H1 (cell line): ENCODE data around the gene ZNF541. TPM values are rescaled to one million over a fixed set of nuclear protein-coding genes. Genes with fewer than 3 reads are reported as not detected.

Experiments used
- CTCF ChIA-PET: fragments of 300-600 bp; sonication (Branson Sonifier 250); formaldehyde crosslinking; loops from one replicate; lab custom pipeline; 2021; ENCODE audit not compliant: partially characterized antibody; lab: Charles Lee
- POLR2A ChIA-PET: fragments of 300-600 bp; sonication (Branson Sonifier 250); formaldehyde crosslinking; loops from one replicate; lab custom pipeline; 2021; ENCODE audit warnings: inconsistent platforms; ENCODE audit not compliant: partially characterized antibody; lab: Charles Lee
- DNase-seq, 2 experiments: peaks; one replicate each; pipeline versions ENCODE4 v3.0.0 to v3.0.0-alpha.2; 2010 to 2022; ENCODE audit warnings: low spot score in 2 of 2, low read depth in 1 of 2, mixed read lengths in 1 of 2
- FAIRE-seq: peaks from 2 replicates; lab custom pipeline; 2011; peaks lifted over from hg19 to GRCh38; lab: Jason Lieb, UNC
- H2AFZ ChIP-seq: 2 replicates; pipeline ENCODE4 v1.8.1; 2012; ENCODE audit warnings: low read length, inconsistent platforms
- H2AK5ac ChIP-seq: 2 replicates; pipeline ENCODE4 v1.6.1; 2013; ENCODE audit warnings: low read depth, low read length
- H2BK120ac ChIP-seq: replicated peaks from 2 replicates; pipeline ENCODE3; 2013; ENCODE audit warnings: low read depth, low read length, inconsistent platforms
- H2BK12ac ChIP-seq: 2 replicates; pipeline ENCODE4 v1.6.1; 2013; ENCODE audit warnings: low read depth, low read length
- H2BK15ac ChIP-seq: 2 replicates; pipeline ENCODE4 v1.6.1; 2013; ENCODE audit warnings: low read length
- H2BK20ac ChIP-seq: 2 replicates; pipeline ENCODE4 v1.6.1; 2013; ENCODE audit warnings: low read length
- H2BK5ac ChIP-seq: 2 replicates; pipeline ENCODE4 v1.6.1; 2013; ENCODE audit warnings: low read depth, low read length
- H3K14ac ChIP-seq: 2 replicates; pipeline ENCODE4 v1.6.1; 2013; ENCODE audit warnings: inconsistent platforms; ENCODE audit not compliant: insufficient read length
- H3K18ac ChIP-seq: 2 replicates; pipeline ENCODE4 v1.6.1; 2013; ENCODE audit warnings: low read length; ENCODE audit errors: extremely low read depth
- H3K23ac ChIP-seq: 2 replicates; pipeline ENCODE4 v1.6.1; 2013; ENCODE audit warnings: inconsistent platforms; ENCODE audit not compliant: insufficient read length
- H3K23me2 ChIP-seq: 2 replicates; pipeline ENCODE4 v1.6.1; 2013; ENCODE audit warnings: low read depth, low read length
- H3K27ac ChIP-seq: 2 replicates; pipeline ENCODE4 v1.6.1; 2011; ENCODE audit warnings: low read depth, low read length, inconsistent platforms
- H3K27me3 ChIP-seq, 4 experiments: replicated peaks in 1 of 4; 1 replicate in 1 of 4; 2 replicates in 3 of 4; pipeline versions ENCODE4 v1.6.1 to v1.8.1; 2011 to 2013; ENCODE audit warnings: low read length in 3 of 4, mild to moderate bottlenecking in 3 of 4, inconsistent platforms in 2 of 4, mixed read lengths in 2 of 4, moderate library complexity in 1 of 4; ENCODE audit not compliant: control insufficient read depth in 3 of 4, insufficient read depth in 3 of 4; ENCODE audit errors: extremely low read depth in 1 of 4
- H3K36me3 ChIP-seq, 4 experiments: 2 replicates each; pipeline versions ENCODE4 v1.6.1 to v1.8.1; 2011 to 2013; ENCODE audit warnings: mild to moderate bottlenecking in 4 of 4, low read length in 3 of 4, moderate library complexity in 2 of 4, control low read depth in 1 of 4, inconsistent platforms in 1 of 4; ENCODE audit not compliant: insufficient read depth in 4 of 4, control insufficient read depth in 2 of 4
- H3K4ac ChIP-seq: replicated peaks from 2 replicates; pipeline ENCODE3; 2013; ENCODE audit warnings: low read length, low read depth, mixed read lengths, inconsistent platforms; ENCODE audit not compliant: insufficient read length
- H3K4me1 ChIP-seq, 4 experiments: replicated peaks in 1 of 4; 1 replicate in 1 of 4; 2 replicates in 3 of 4; pipeline versions ENCODE4 v1.6.1 to v1.8.1; 2011 to 2013; ENCODE audit warnings: low read length in 3 of 4, inconsistent platforms in 2 of 4, mixed read lengths in 1 of 4; ENCODE audit not compliant: insufficient read depth in 4 of 4, control insufficient read depth in 3 of 4
- H3K4me2 ChIP-seq, 2 experiments: 2 replicates each; pipeline versions ENCODE4 v1.6.1 to v1.8.1; 2011 to 2013; ENCODE audit warnings: low read depth in 2 of 2, low read length in 2 of 2, control low read depth in 1 of 2, inconsistent platforms in 1 of 2, mild to moderate bottlenecking in 1 of 2; ENCODE audit not compliant: insufficient read depth in 1 of 2
- H3K4me3 ChIP-seq, 4 experiments: fragments of 200-600, 300-600 bp in 1 of 4; sonication (generic), shearing (Covaris generic), sonication (Bioruptor Twin) in 1 of 4; 2 replicates each; pipeline versions ENCODE4 v1.5.1 to v1.8.1; 2011 to 2016; ENCODE audit warnings: low read length in 4 of 4, low read depth in 3 of 4, control low read depth in 2 of 4, inconsistent platforms in 2 of 4, mild to moderate bottlenecking in 2 of 4, mixed read lengths in 1 of 4, moderate library complexity in 1 of 4; ENCODE audit not compliant: insufficient read depth in 2 of 4; ENCODE audit errors: extremely low read depth in 1 of 4
- H3K56ac ChIP-seq: replicated peaks from 2 replicates; pipeline ENCODE3; 2013; ENCODE audit warnings: low read depth, mild to moderate bottlenecking, mixed read lengths, low read length, inconsistent platforms; ENCODE audit not compliant: insufficient read length
- H3K79me1 ChIP-seq: 2 replicates; pipeline ENCODE4 v1.6.1; 2013; ENCODE audit warnings: low read depth, low read length, control low read depth
- H3K79me2 ChIP-seq, 2 experiments: 2 replicates each; pipeline versions ENCODE4 v1.6.1 to v1.8.1; 2012 to 2013; ENCODE audit warnings: low read length in 2 of 2, mild to moderate bottlenecking in 2 of 2, inconsistent platforms in 1 of 2; ENCODE audit not compliant: insufficient read depth in 2 of 2, control insufficient read depth in 1 of 2
- H3K9ac ChIP-seq, 4 experiments: replicated peaks in 1 of 4; 1 replicate in 1 of 4; 2 replicates in 3 of 4; pipeline versions ENCODE4 v1.6.1 to v1.8.1; 2011 to 2013; ENCODE audit warnings: low read depth in 3 of 4, low read length in 3 of 4, control low read depth in 2 of 4, mild to moderate bottlenecking in 2 of 4, moderate library complexity in 2 of 4, inconsistent platforms in 1 of 4; ENCODE audit errors: extremely low read depth in 1 of 4
- H3K9me3 ChIP-seq, 2 experiments: 2 replicates each; pipeline versions ENCODE4 v1.6.1 to v1.8.1; 2012 to 2013; ENCODE audit warnings: mild to moderate bottlenecking in 2 of 2, moderate library complexity in 2 of 2, control low read depth in 1 of 2, inconsistent platforms in 1 of 2, low read depth in 1 of 2, low read length in 1 of 2, mixed read lengths in 1 of 2; ENCODE audit not compliant: insufficient read depth in 2 of 2
- H4K20me1 ChIP-seq, 2 experiments: replicated peaks in 1 of 2; 2 replicates each; pipeline versions ENCODE3 to v1.8.1; 2011 to 2013; ENCODE audit warnings: inconsistent platforms in 2 of 2, low read length in 2 of 2, mild to moderate bottlenecking in 1 of 2; ENCODE audit not compliant: insufficient read depth in 2 of 2, control insufficient read depth in 1 of 2
- H4K5ac ChIP-seq: 2 replicates; pipeline ENCODE4 v1.6.1; 2013; ENCODE audit warnings: low read length, low read depth, mixed read lengths, inconsistent platforms; ENCODE audit not compliant: insufficient read length
- H4K8ac ChIP-seq: 2 replicates; pipeline ENCODE4 v1.8.0; 2013; ENCODE audit warnings: mild to moderate bottlenecking, moderate library complexity, low read length, inconsistent platforms; ENCODE audit not compliant: insufficient read depth; ENCODE audit errors: extremely low read depth
- H4K91ac ChIP-seq: replicated peaks from 2 replicates; pipeline ENCODE3; 2013; ENCODE audit warnings: low read length, mixed read lengths, inconsistent platforms; ENCODE audit not compliant: insufficient read length
- BRCA1 ChIP-seq: IDR thresholded peaks from 2 replicates; pipeline ENCODE4 v1.6.1; 2012; ENCODE audit warnings: low read depth, low read length, improper control_type of control experiment
- SP2 ChIP-seq: IDR thresholded peaks from 2 replicates; pipeline ENCODE4 v1.6.1; 2012; ENCODE audit warnings: mild to moderate bottlenecking, low read length, inconsistent platforms
- TAF1 ChIP-seq: IDR thresholded peaks from 2 replicates; pipeline ENCODE4 v1.6.1; 2011; ENCODE audit warnings: mild to moderate bottlenecking, low read depth, low read length
- WGBS, 2 experiments: shearing (Covaris generic) in 1 of 2; methylation state at CpG; one replicate each; pipeline versions ENCODE4 v1.1.6 to v1.1.7; 2013 to 2015; ENCODE audit warnings: low lambda C conversion rate in 2 of 2, mixed read lengths in 2 of 2, inconsistent platforms in 1 of 2, low coverage in 1 of 2, missing lambda C conversion rate in 1 of 2; ENCODE audit not compliant: insufficient replicate concordance in 2 of 2, insufficient coverage in 1 of 2, insufficient read length in 1 of 2; ENCODE audit errors: extremely low coverage in 1 of 2, missing lambda C conversion rate in 1 of 2; 5-methylcytosine and 5-hydroxymethylcytosine counted together
- polyA plus RNA-seq, 7 experiments: library from polyadenylated mRNA; depleted of rRNA in 3 of 7; stranded (reverse) in 5 of 7; unstranded in 2 of 7; fragments of >200 nt in 5 of 7; fragments of 200-250 nt in 2 of 7; gene quantifications; 1 replicate in 5 of 7; 2 replicates in 1 of 7; 4 replicates in 1 of 7; pipeline versions ENCODE4 v1.2.1 to v1.2.3, GENCODE V29; 2011 to 2013; ENCODE audit warnings: missing spikeins in 2 of 7, mixed read lengths in 2 of 7
- total RNA-seq: library from RNA; stranded (reverse); fragmentation: NEBNext Ultra II Directional; extraction: Animal tissue kit (Norgen Biotek cat#: 25700); gene quantifications from 2 replicates; pipeline ENCODE4 v1.2.1, GENCODE V29; 2021

ZNF541 gene
- total and polyA plus RNA-seq, 2 of the 8 experiments (the other 6 are each of a cell fraction or from before 2014, with no cell fraction given) = 0.05 TPM; not detected in 1

- Histone ChIP-seq H3K4me3 (no peak overlapping the region), H2BK15ac (no peak overlapping the region), H4K8ac (no peak overlapping the region), H3K23me2 (no peaks in the 10 kb centered on the region), H2BK120ac (no peak overlapping the region), H3K27me3 (no peaks in the 10 kb centered on the region), H3K9me3 (peaks cover 0 to 4% of the 10 kb centered on the region in 2 experiments; a peak in 1 of 4 replicates), H3K56ac (no peak overlapping the region), H3K4me1 (no peaks in the 10 kb centered on the region), H3K18ac (no peak overlapping the region), H3K4me2 (no peak overlapping the region), H3K27ac (no peak overlapping the region), H3K4ac (no peak overlapping the region), H3K79me2 (no peaks in the 10 kb centered on the region), H2BK12ac (no peak overlapping the region), H3K9ac (no peak overlapping the region), H4K5ac (no peak overlapping the region), H3K23ac (no peak overlapping the region), H2BK20ac (no peak overlapping the region), H2BK5ac (no peak overlapping the region), H4K20me1 (no peaks in the 10 kb centered on the region), H2AK5ac (no peak overlapping the region), H3K14ac (no peak overlapping the region), H3K79me1 (no peaks in the 10 kb centered on the region), H4K91ac (no peak overlapping the region), H3K36me3 (no peaks in the 10 kb centered on the region), H2AFZ (no peak overlapping the region)
- no peak for TF ChIP-seq SP2
- TF ChIP-seq TAF1 = no peak
- no peak for TF ChIP-seq BRCA1
- DNase-seq (no peak), FAIRE-seq (no peak)
- WGBS, 2 experiments = 96% methylated on average over 4 of the region's 4 CpGs; no CpG with 5 or more reads in 1 of the 2 experiments
- ChIA-PET POLR2A (interaction anchor here (0.6 to 3.3 kb wide), 4 partner anchors 10 to 56 kb away, joined by 3 to 18 read pairs (median 4); no protein-coding TSS in a partner anchor), CTCF (interaction anchor here (0.6 to 2.6 kb wide), 5 partner anchors 9 to 119 kb away, joined by 4 to 8 read pairs (median 5); no protein-coding TSS in a partner anchor)
Measured at GRCh38 chr19:47587295-47587694, 14.3 kb upstream of the ZNF541 start.
